ENCODE results near the gene TBCD. TPM values are rescaled to one million over a fixed set of nuclear protein-coding genes. Genes with fewer than 3 reads are reported as not detected.
A peak's percentile ranks its signal among the peaks of the same experiment; 100 is the strongest.

Gene TBCD
- total RNA-seq, 1 donor from 2014 or later: 31.8 TPM

DNA sequence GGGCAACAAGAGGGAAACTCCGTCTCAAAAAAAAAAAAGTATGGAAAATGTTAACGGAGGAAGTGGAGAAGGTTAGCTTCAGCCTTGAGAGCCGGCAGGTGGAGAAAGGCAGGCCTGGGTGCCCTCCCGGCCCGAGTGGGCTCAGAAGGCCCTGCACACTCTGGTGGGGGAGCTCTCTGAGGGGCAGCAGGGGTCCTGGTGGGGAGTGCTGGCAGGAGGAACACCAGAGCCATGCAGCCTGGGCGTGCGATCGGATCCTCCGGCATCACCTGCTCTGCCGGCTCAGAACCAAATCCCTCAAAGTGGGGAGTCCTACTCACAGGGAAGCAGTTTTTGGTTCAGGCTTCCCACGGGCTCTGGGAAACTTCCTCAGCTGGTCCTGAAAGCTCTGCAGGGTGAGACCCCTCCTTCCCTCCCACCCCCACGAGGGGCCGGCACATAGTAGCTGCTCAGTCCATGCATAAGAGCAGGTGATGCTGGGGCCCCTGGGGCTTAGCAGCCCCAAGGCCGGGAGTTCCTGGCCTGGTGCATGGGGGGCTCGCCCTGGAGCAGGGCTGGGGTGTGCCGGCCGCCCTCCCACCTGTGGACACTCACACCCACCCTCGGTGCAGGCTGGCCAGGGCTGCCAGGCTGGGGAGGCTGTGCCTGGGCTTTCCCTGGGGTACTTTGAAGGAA is 15.2 kb upstream of the TBCD start:
- H3K4me3 Mint-ChIP-seq (ENCODE audit: unreplicated experiment): peak overlapping the region; percentile 74
- H3K4me3 ChIP-seq (ENCODE audit: insufficient read depth, low read depth, low read length): no peak overlapping the region
- peak overlapping the region; percentile 94 for H3K4me2 ChIP-seq (ENCODE audit: low read length)
- TF ChIP-seq, protein P1, sequence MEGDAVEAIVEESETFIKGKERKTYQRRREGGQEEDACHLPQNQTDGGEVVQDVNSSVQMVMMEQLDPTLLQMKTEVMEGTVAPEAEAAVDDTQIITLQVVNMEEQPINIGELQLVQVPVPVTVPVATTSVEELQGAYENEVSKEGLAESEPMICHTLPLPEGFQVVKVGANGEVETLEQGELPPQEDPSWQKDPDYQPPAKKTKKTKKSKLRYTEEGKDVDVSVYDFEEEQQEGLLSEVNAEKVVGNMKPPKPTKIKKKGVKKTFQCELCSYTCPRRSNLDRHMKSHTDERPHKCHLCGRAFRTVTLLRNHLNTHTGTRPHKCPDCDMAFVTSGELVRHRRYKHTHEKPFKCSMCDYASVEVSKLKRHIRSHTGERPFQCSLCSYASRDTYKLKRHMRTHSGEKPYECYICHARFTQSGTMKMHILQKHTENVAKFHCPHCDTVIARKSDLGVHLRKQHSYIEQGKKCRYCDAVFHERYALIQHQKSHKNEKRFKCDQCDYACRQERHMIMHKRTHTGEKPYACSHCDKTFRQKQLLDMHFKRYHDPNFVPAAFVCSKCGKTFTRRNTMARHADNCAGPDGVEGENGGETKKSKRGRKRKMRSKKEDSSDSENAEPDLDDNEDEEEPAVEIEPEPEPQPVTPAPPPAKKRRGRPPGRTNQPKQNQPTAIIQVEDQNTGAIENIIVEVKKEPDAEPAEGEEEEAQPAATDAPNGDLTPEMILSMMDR (IDR thresholded peaks at IDR 0.05; ENCODE audit: insufficient read depth, low read depth, low read length): no peak
- no peak for TF ChIP-seq EZH2 (IDR thresholded peaks at IDR 0.05; ENCODE audit: insufficient read depth, low read length)
- H4K20me1 ChIP-seq (ENCODE audit: insufficient read depth, low read length): no peaks in the 10 kb centered on the region
- peaks cover 6% of the 10 kb centered on the region for H3K4me1 ChIP-seq (ENCODE audit: insufficient read depth, low read length)
- no peak overlapping the region for H3K27ac ChIP-seq (ENCODE audit: low read depth, low read length)
- H2AFZ ChIP-seq (ENCODE audit: low read depth, low read length): no peak overlapping the region
- H3K27me3 ChIP-seq (ENCODE audit: insufficient read depth, low read length): no peaks in the 10 kb centered on the region
- peaks cover 5% of the 10 kb centered on the region for H3K36me3 ChIP-seq (ENCODE audit: insufficient read depth, low read length)
- FAIRE-seq (no peak), DNase-seq (ENCODE audit: low read depth) (no peak)
- no peak overlapping the region for H3K9ac ChIP-seq (ENCODE audit: low read length)
- H3K9me3 Mint-ChIP-seq (ENCODE audit: unreplicated experiment): peaks cover 9% of the 10 kb centered on the region
- peaks cover 15% of the 10 kb centered on the region for H3K9me3 ChIP-seq (ENCODE audit: insufficient read depth, low read depth, low read length)
- no peaks in the 10 kb centered on the region for H3K4me1 Mint-ChIP-seq (ENCODE audit: low read depth, unreplicated experiment)
- H3K27ac Mint-ChIP-seq (ENCODE audit: unreplicated experiment): no peak overlapping the region
- H3K27me3 Mint-ChIP-seq (ENCODE audit: low read depth, unreplicated experiment): no peaks in the 10 kb centered on the region
- peaks cover 24% of the 10 kb centered on the region for H3K36me3 Mint-ChIP-seq (ENCODE audit: low read depth, unreplicated experiment)
- no peaks in the 10 kb centered on the region for H3K79me2 ChIP-seq (ENCODE audit: insufficient read depth, low read length)

DNA sequence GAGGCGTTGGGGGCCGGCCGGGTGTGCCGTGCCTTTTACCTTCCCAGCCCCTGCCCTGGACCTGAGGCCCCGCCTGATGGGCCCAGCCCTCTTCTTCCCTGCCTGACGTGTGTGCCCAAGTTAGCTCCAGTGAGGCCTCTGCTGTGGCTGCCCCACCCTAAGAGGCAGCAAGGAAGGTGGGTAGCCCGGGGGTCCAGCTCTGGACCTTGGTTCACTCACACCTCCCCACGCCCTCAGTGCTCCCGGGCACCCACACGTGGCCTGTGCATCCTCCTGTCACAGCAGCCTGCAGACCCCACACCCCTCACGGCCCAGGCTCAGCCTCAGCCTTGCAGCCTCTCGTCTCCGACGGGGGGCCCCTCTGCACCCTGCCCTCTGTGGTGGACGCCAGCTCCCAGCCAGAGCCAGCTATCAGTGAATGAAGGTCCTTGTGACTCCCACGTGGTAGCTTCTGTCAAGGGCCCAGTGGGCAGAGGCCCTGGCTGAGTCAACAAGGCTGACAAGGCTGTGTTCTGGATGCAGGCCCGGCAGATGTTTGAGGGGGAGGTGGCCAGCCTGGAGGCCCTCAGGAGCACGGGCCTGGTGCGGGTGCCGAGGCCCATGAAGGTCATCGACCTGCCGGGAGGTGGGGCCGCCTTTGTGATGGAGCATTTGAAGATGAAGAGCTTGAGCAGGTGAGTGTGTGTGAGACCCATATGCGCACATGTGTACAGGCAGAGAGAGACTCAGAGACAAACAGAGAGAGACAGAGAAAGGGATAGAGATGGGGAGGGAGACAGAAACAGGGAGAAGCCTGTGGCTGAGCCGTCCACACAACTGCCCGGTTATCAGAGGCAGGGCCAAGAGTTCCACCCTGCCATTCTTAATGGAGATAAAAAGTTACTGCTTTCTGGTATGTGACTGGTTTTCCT is 13.6 kb upstream of the TBCD start:
- Histone ChIP-seq H4K20me1 (ENCODE audit: insufficient read depth, low read length) (no peaks in the 10 kb centered on the region), H3K4me3 (ENCODE audit: insufficient read depth, low read depth, low read length) (no peak overlapping the region), H3K9ac (ENCODE audit: low read length) (no peak overlapping the region), H2AFZ (ENCODE audit: low read depth, low read length) (no peak overlapping the region), H3K27me3 (ENCODE audit: insufficient read depth, low read length) (no peaks in the 10 kb centered on the region), H3K4me2 (ENCODE audit: low read length) (no peak overlapping the region), H3K79me2 (ENCODE audit: insufficient read depth, low read length) (no peaks in the 10 kb centered on the region), H3K4me1 (ENCODE audit: insufficient read depth, low read length) (peaks cover 6% of the 10 kb centered on the region), H3K9me3 (ENCODE audit: insufficient read depth, low read depth, low read length) (peaks cover 12% of the 10 kb centered on the region), H3K36me3 (ENCODE audit: insufficient read depth, low read length) (peaks cover 5% of the 10 kb centered on the region), H3K27ac (ENCODE audit: low read depth, low read length) (no peak overlapping the region)
- no peak for TF ChIP-seq EZH2 (IDR thresholded peaks at IDR 0.05; ENCODE audit: insufficient read depth, low read length)
- TF ChIP-seq, protein P1 (IDR thresholded peaks at IDR 0.05; ENCODE audit: insufficient read depth, low read depth, low read length): no peak
- H3K4me3 Mint-ChIP-seq (ENCODE audit: unreplicated experiment): no peak overlapping the region
- no peak overlapping the region for H3K27ac Mint-ChIP-seq (ENCODE audit: unreplicated experiment)
- no peaks in the 10 kb centered on the region for H3K4me1 Mint-ChIP-seq (ENCODE audit: low read depth, unreplicated experiment)
- peaks cover 9% of the 10 kb centered on the region for H3K9me3 Mint-ChIP-seq (ENCODE audit: unreplicated experiment)
- H3K36me3 Mint-ChIP-seq (ENCODE audit: low read depth, unreplicated experiment): peaks cover 24% of the 10 kb centered on the region
- no peaks in the 10 kb centered on the region for H3K27me3 Mint-ChIP-seq (ENCODE audit: low read depth, unreplicated experiment)
- no peak for DNase-seq (ENCODE audit: low read depth)
- no peak for FAIRE-seq
